RWPE2 (cell line): ENCODE measurements around the gene IFNAR2.

Source experiments
- ATAC-seq: fragments of 200-7000 bp; cut with Tn5 transposase; 3 replicates; pipeline ENCODE4 v1.9.1; 2021; ENCODE audit warnings: low read depth
- DNase-seq: peaks from one replicate; pipeline ENCODE4 v3.0.0-alpha.2; 2020; ENCODE audit warnings: low spot score
- H3K27ac ChIP-seq: fragments of 450-650 bp; 2 replicates; pipeline ENCODE4 v1.5.1; 2017; ENCODE audit warnings: mild to moderate bottlenecking; ENCODE audit not compliant: poor library complexity, severe bottlenecking
- H3K27me3 ChIP-seq: fragments of 250-450 bp; sonication (Bioruptor Pico); 2 replicates; pipeline ENCODE4 v1.5.1; 2021; ENCODE audit warnings: mild to moderate bottlenecking, moderate library complexity; ENCODE audit not compliant: insufficient read depth, poor library complexity, severe bottlenecking
- H3K36me3 ChIP-seq: fragments of 250-450 bp; sonication (Bioruptor Pico); 2 replicates; pipeline ENCODE4 v1.5.1; 2020; ENCODE audit warnings: low read depth, mild to moderate bottlenecking, moderate library complexity
- H3K4me1 ChIP-seq: fragments of 250-450 bp; sonication (Bioruptor Pico); 2 replicates; pipeline ENCODE4 v1.5.1; 2021; ENCODE audit warnings: mild to moderate bottlenecking, moderate library complexity; ENCODE audit not compliant: insufficient read depth, poor library complexity, severe bottlenecking
- H3K4me3 ChIP-seq: fragments of 250-450 bp; sonication (Bioruptor Pico); 2 replicates; pipeline ENCODE4 v1.5.1; 2021; ENCODE audit warnings: mild to moderate bottlenecking, moderate library complexity; ENCODE audit not compliant: severe bottlenecking
- H3K9me3 ChIP-seq: fragments of 250-450 bp; sonication (Bioruptor Pico); 2 replicates; pipeline ENCODE4 v1.5.1; 2021; ENCODE audit warnings: mild to moderate bottlenecking, moderate library complexity; ENCODE audit not compliant: severe bottlenecking
- TF ChIP-seq, protein P1 (sequence below): fragments of 450-650 bp; IDR thresholded peaks from one replicate; pipeline ENCODE4 v1.5.1; 2017; ENCODE audit warnings: mild to moderate bottlenecking, moderate library complexity; ENCODE audit not compliant: poor library complexity, severe bottlenecking

Gene IFNAR2

DNA sequence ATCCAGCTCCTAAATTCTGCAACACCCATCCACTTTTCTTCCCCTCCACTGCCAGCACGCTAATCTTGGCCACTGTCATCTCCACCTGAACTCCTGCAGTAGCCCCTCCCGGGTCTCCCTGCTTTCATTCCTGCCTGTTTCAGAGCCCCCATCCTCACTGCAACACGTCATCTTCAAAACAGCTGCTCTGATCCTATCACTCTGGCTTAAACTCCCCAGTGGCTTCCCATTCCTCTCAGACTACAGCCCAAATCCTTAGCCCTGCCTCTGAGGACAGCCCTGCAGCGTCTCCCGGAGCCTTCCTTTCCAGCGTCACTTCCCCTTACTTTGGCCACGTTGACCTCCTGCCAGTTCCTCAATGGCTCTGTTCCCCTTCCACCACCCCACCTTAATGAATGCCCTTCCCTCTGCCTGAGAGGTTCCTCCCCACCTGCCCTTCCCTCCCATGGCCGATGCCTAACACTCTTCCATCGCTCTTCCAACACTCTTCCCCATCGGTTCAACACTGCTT lies 22.9 kb upstream of the IFNAR2 start:
- peaks cover 10% of the 10 kb centered on the region for H3K4me1 ChIP-seq
- no peaks in the 10 kb centered on the region for H3K27me3 ChIP-seq
- H3K4me3 ChIP-seq, result no peak overlapping the region
- no peak overlapping the region for H3K27ac ChIP-seq
- no peaks in the 10 kb centered on the region for H3K36me3 ChIP-seq
- H3K9me3 ChIP-seq, result peaks cover 2% of the 10 kb centered on the region
- DNase-seq (no peak), ATAC-seq (no peak)
- TF ChIP-seq, protein P1, sequence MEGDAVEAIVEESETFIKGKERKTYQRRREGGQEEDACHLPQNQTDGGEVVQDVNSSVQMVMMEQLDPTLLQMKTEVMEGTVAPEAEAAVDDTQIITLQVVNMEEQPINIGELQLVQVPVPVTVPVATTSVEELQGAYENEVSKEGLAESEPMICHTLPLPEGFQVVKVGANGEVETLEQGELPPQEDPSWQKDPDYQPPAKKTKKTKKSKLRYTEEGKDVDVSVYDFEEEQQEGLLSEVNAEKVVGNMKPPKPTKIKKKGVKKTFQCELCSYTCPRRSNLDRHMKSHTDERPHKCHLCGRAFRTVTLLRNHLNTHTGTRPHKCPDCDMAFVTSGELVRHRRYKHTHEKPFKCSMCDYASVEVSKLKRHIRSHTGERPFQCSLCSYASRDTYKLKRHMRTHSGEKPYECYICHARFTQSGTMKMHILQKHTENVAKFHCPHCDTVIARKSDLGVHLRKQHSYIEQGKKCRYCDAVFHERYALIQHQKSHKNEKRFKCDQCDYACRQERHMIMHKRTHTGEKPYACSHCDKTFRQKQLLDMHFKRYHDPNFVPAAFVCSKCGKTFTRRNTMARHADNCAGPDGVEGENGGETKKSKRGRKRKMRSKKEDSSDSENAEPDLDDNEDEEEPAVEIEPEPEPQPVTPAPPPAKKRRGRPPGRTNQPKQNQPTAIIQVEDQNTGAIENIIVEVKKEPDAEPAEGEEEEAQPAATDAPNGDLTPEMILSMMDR, result no peak

DNA sequence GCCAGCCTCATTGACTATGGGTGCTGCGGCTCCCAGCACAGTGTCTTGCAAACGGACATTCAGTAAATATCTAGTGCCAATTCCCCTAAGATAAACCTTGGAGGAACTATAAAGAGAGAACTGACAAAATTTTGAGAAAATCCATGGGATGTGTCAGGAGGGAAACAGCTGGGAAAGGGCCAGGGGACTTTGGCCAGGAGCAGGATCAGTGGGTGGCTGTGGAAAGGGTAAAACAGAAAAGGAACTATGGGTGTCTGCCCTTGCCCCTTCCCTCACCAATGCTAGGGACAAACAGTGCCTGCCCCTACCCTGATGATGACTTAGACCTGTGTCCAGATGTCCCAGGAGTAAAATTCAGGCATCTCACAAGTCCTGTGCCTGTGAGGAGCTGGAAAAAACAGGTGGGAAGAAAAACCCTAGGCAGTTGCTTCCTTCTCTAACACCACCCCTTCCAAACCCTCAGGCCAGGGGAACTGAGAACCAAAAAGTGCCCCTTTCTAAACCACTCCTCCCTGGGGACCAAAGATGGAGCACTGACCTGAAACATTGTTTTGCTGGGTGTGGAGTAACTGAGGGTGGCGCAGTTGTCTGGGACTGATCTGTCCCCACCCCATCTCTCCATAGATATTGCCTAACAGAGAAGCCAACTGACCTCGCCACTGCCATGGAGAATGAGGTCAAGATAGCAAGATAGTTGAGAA lies 22.1 kb upstream of the IFNAR2 start:
- Histone ChIP-seq H3K4me3 (no peak overlapping the region), H3K27me3 (no peaks in the 10 kb centered on the region), H3K36me3 (no peaks in the 10 kb centered on the region), H3K27ac (no peak overlapping the region), H3K9me3 (peaks cover 2% of the 10 kb centered on the region), H3K4me1 (peaks cover 10% of the 10 kb centered on the region)
- TF ChIP-seq, protein P1, result no peak
- no peak for ATAC-seq
- no peak for DNase-seq

DNA sequence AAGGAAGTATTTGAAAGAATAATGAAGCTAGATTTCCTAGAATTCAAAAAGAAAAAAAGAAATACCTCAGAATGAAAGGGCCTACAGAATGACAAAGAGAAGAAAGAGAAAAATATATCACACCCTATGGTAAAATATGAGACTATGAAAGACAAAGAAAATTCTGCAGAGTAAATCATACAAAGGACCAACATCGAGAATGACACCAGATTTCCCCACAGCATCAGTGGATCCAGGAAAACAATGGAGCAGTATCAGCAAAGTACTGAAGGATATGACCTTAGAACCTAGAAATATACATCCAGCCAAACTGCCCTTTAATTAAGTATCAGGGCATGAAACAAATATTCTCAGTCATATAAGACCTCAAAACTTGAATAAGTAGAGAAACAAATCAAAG lies 21.2 kb upstream of the IFNAR2 start:
- H3K9me3 ChIP-seq, result peaks cover 2% of the 10 kb centered on the region
- ATAC-seq, result no peak
- no peak overlapping the region for H3K4me3 ChIP-seq
- no peaks in the 10 kb centered on the region for H3K27me3 ChIP-seq
- H3K4me1 ChIP-seq, result peaks cover 6% of the 10 kb centered on the region
- TF ChIP-seq, protein P1, result no peak
- H3K27ac ChIP-seq, result no peak overlapping the region
- H3K36me3 ChIP-seq, result no peaks in the 10 kb centered on the region
- DNase-seq, result no peak

DNA sequence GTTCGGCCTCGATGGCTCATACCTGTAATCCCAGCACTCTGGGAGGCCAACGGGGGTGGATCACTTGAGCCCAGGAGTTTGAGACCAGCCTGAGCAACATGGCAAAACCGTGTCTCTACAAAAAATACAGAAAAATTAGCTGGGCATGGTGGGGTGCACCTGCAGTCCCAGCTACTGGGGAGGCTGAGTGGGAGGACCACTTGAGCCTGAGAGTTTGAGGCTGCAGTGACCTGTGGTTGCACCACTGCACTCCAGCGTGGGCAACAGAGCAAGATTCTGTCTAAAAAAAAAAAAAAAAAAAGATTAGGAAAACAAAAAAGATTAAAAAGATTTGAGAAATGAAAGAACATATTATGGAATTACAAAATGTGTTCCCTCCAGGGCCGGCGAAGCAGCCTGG lies 18.4 kb upstream of the IFNAR2 start:
- DNase-seq, result no peak
- H3K36me3 ChIP-seq, result no peaks in the 10 kb centered on the region
- no peak overlapping the region for H3K27ac ChIP-seq
- H3K4me3 ChIP-seq, result no peak overlapping the region
- TF ChIP-seq, protein P1, result no peak
- ATAC-seq, result no peak
- no peaks in the 10 kb centered on the region for H3K27me3 ChIP-seq
- peaks cover 6% of the 10 kb centered on the region for H3K4me1 ChIP-seq
- H3K9me3 ChIP-seq, result peaks cover 2% of the 10 kb centered on the region

DNA sequence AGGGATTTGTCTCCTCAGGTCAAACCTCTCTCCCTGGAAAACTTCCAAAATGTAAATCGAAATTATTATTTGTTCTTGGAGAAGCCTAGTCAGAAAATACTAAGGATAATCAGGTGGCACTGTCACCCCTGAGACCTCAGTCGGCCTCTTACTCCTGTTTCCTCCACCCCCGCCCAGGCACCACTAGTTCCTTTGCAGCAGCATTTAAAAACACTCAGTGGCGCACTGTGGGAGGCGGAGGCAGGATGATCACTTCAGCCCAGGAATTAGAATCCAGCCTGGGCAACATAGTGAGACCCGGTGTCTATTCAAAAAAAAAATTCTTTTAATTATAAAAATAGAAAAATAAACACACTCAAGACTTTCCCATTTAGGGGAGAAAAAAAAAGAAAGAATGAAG lies 18.0 kb upstream of the IFNAR2 start:
- ATAC-seq (no peak), DNase-seq (no peak)
- H3K4me3 ChIP-seq, result no peak overlapping the region
- H3K9me3 ChIP-seq, result peaks cover 2% of the 10 kb centered on the region
- H3K36me3 ChIP-seq, result no peaks in the 10 kb centered on the region
- peaks cover 6% of the 10 kb centered on the region for H3K4me1 ChIP-seq
- H3K27me3 ChIP-seq, result no peaks in the 10 kb centered on the region
- no peak overlapping the region for H3K27ac ChIP-seq
- TF ChIP-seq, protein P1, result no peak
